ENCODE measurements around the gene C1orf198. TPM values are rescaled to one million over a fixed set of nuclear protein-coding genes. Genes with fewer than 3 reads are reported as not detected.

C1orf198 gene
- total RNA-seq, 4 donors from 2014 or later, result 87.8 to 142 (median 124) TPM

DNA sequence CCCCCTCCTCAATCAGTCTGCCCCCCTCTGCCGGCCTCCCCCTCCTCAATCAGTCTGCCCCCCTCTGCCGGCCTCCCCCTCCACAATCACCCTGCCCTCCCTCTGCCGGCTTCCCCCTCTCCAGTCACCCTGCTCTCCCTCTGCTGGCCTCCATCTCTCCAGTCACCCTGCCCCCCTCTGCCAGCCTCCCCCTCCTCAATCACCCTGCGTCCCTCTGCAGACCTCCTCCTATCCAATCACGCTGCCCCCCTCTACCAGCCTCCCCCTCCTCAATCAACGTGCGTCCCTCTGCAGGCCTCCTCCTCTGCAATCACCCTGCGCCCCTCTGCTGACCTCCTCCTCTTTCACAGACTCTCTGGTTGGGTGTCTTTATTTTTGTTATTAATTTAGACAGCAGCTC, 11.5 kb upstream of the C1orf198 start:
- 45 to 50% methylated on average over 7 of the region's 8 CpGs for WGBS, 2 donors
- H3K4me3 ChIP-seq (replicated peaks in 1 of 3), result no peak overlapping the region

DNA sequence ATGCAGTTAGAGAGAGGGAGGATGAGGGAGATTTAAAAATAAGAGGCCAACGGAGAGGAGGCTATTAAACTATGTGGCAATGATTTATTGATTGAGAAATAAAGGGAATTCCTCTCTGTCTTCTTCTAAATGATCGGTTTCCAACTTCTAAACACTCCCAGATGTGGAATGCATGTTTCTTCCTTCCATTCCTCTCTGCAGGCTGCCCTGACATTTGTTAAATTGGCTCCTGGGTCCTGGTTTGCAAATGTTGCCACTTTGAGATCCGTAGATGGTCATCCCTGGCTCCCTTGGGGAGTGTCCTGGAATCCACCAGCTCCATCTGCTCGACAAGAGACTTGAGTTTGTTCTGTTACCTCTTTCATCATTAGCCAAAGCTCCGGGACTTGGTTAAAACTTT, 10.3 kb upstream of the C1orf198 start:
- Histone ChIP-seq H3K36me3 (no peaks in the 10 kb centered on the region), H3K4me1 (peaks cover 0 to 15% of the 10 kb centered on the region in 2 donors), H3K27ac (no peak overlapping the region), H3K9me3 (no peaks in the 10 kb centered on the region), H3K27me3 (no peaks in the 10 kb centered on the region), H3K4me3 (replicated peaks in 1 of 3) (no peak overlapping the region)
- intact Hi-C loops (cut with DNase I), result no loop called here
- DNase-seq, result peak in 1 of 2 donors; percentile 27
- 41 to 43% methylated on average over 5 of the region's 5 CpGs for WGBS, 2 donors
- TF ChIP-seq, protein P1, sequence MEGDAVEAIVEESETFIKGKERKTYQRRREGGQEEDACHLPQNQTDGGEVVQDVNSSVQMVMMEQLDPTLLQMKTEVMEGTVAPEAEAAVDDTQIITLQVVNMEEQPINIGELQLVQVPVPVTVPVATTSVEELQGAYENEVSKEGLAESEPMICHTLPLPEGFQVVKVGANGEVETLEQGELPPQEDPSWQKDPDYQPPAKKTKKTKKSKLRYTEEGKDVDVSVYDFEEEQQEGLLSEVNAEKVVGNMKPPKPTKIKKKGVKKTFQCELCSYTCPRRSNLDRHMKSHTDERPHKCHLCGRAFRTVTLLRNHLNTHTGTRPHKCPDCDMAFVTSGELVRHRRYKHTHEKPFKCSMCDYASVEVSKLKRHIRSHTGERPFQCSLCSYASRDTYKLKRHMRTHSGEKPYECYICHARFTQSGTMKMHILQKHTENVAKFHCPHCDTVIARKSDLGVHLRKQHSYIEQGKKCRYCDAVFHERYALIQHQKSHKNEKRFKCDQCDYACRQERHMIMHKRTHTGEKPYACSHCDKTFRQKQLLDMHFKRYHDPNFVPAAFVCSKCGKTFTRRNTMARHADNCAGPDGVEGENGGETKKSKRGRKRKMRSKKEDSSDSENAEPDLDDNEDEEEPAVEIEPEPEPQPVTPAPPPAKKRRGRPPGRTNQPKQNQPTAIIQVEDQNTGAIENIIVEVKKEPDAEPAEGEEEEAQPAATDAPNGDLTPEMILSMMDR (IDR thresholded peaks at IDR 0.05), result no peak
- no peak for TF ChIP-seq POLR2A (IDR thresholded peaks at IDR 0.05)

More for the DNA sequence above, 11.5 kb upstream of the C1orf198 start:
- intact Hi-C loops (cut with DNase I), result no loop called here
- Histone ChIP-seq H3K27ac (no peak overlapping the region), H3K9me3 (no peaks in the 10 kb centered on the region), H3K27me3 (no peaks in the 10 kb centered on the region), H3K36me3 (no peaks in the 10 kb centered on the region), H3K4me1 (peaks cover 0 to 15% of the 10 kb centered on the region in 2 donors)
- DNase-seq, result no peak
- TF ChIP-seq, protein P1 (IDR thresholded peaks at IDR 0.05), result no peak
- no peak for TF ChIP-seq POLR2A (IDR thresholded peaks at IDR 0.05)

DNA sequence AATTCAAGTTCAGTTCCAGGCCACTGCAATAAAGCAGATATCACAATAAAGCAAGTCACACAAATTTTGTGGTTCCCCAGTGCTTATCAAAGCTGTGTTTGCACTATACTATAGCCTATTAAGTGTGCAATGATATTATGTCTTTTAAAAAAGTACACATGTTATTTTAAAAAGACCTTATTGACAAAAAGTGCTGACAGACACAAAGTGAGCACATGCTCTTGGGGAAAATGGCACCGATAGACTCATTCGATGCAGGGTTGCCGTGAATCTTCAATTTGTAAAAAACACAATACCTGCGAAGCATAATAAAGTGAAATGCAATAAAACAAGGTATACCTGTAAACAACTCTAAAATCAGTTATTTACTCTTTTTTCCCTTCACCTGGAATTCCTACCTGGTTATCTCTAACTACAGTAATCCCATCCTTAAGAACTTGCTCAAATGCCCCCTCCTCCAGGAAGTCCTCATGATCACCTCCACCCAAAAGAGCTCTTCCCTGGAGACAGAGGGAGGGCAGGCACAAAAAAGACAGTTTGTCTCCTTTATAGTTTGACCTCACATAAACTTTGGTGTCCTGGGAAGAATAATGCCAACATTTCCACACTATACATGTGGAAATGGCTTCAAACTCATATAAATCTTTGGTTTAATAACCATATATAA, 9.7 kb upstream of the C1orf198 start:
- H3K4me1 ChIP-seq, result peaks cover 0 to 15% of the 10 kb centered on the region in 2 donors
- H3K4me3 ChIP-seq (replicated peaks in 1 of 3), result no peak overlapping the region
- DNase-seq, result no peak
- intact Hi-C loops (cut with DNase I), result no loop called here
- H3K27me3 ChIP-seq, result no peaks in the 10 kb centered on the region
- no peak overlapping the region for H3K27ac ChIP-seq
- 93% methylated on average over 4 of the region's 4 CpGs for WGBS, 2 donors
- no peaks in the 10 kb centered on the region for H3K36me3 ChIP-seq
- H3K9me3 ChIP-seq, result no peaks in the 10 kb centered on the region
- TF ChIP-seq, protein P1 (IDR thresholded peaks at IDR 0.05), result no peak
- TF ChIP-seq POLR2A (IDR thresholded peaks at IDR 0.05), result no peak

DNA sequence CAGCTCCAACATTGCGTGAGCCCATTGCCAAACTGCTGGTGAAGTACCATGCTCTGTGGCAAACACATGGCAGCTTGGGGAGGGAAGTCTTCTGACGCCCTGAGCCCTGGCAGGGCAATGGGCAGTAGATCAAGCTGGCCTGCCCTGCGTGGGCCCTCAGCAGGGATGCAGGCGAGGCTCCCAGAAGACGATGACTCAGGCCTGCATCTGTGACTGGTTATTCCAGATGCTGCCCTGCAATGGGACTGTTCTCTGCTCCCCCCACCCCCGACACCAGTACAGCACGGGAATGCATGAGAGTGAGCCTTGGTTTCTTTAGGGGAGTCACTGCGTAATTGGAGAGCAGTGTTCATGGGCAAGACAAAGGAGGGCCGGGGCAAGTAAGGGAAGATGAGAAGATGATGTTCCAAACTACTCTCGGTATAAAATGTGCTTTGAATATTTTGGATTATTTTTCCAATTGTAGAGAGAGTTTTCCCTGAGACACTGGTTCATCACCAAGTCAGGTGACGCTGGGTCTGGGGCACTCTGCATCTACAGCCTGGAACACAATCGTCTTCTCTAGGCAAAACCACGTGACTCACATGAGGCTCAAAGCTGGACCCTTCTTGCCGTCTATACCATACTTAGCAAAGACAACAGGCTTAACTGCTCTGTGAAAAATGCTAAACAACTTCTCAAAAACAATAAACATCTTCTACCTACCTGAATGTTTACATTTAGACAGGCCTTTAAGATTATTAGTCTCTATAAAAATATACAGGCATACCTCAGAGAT, 9.0 kb upstream of the C1orf198 start:
- H3K36me3 ChIP-seq, result no peaks in the 10 kb centered on the region
- H3K27me3 ChIP-seq, result no peaks in the 10 kb centered on the region
- H3K9me3 ChIP-seq, result no peaks in the 10 kb centered on the region
- TF ChIP-seq POLR2A (IDR thresholded peaks at IDR 0.05), result no peak
- TF ChIP-seq, protein P1 (IDR thresholded peaks at IDR 0.05), result no peak
- no peak overlapping the region for H3K27ac ChIP-seq
- no peak for DNase-seq
- H3K4me1 ChIP-seq, result peaks cover 0 to 14% of the 10 kb centered on the region in 2 donors
- intact Hi-C loops (cut with DNase I), result no loop called here
- H3K4me3 ChIP-seq (replicated peaks in 1 of 3), result no peak overlapping the region
- WGBS, 2 donors, result 83 to 84% methylated on average over 14 of the region's 14 CpGs

DNA sequence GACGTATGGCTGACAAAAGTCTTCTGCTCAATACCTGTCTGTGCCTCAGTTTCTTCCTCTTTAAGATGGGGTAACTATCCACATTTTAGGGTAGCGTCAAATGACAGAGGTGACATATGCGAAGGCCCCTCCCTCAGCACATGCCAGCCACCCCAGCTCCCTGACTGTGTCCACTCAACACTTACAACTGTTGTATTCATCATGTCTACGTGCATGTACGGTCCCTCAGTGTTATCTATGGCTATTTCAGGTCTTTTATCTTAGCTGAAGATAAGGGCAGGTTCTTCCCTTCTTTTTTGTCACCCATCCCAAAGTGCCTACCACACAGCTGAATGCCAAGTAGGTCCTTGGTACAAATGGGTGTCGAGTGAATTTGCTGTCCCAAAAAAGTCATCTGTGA, 8.3 kb upstream of the C1orf198 start:
- 79 to 90% methylated on average over 6 of the region's 6 CpGs for WGBS, 2 donors
- no peak overlapping the region for H3K27ac ChIP-seq
- intact Hi-C loops (cut with DNase I), result no loop called here
- no peaks in the 10 kb centered on the region for H3K36me3 ChIP-seq
- no peaks in the 10 kb centered on the region for H3K27me3 ChIP-seq
- DNase-seq, result no peak
- TF ChIP-seq, protein P1 (IDR thresholded peaks at IDR 0.05), result no peak
- no peak for TF ChIP-seq POLR2A (IDR thresholded peaks at IDR 0.05)
- H3K4me3 ChIP-seq (replicated peaks in 1 of 3), result no peak overlapping the region
- peaks cover 0 to 7% of the 10 kb centered on the region in 2 donors for H3K4me1 ChIP-seq
- no peaks in the 10 kb centered on the region for H3K9me3 ChIP-seq

Measured in thyroid gland (tissue), 4 donors.